NCI-H187 treated with DMSO at 0.1 percent for 48 hours (cell line): ENCODE data around the gene PHACTR2.
"Not testable (repeated sequence)": the region's sequence is repeated elsewhere in the genome, so short reads cannot be mapped to it uniquely, and the experiment has no call there.

ENCODE experiments used
- DNase-seq: peaks from one replicate; lab custom pipeline; 2025; lab: John Stamatoyannopoulos, UW

PHACTR2 gene

DNA sequence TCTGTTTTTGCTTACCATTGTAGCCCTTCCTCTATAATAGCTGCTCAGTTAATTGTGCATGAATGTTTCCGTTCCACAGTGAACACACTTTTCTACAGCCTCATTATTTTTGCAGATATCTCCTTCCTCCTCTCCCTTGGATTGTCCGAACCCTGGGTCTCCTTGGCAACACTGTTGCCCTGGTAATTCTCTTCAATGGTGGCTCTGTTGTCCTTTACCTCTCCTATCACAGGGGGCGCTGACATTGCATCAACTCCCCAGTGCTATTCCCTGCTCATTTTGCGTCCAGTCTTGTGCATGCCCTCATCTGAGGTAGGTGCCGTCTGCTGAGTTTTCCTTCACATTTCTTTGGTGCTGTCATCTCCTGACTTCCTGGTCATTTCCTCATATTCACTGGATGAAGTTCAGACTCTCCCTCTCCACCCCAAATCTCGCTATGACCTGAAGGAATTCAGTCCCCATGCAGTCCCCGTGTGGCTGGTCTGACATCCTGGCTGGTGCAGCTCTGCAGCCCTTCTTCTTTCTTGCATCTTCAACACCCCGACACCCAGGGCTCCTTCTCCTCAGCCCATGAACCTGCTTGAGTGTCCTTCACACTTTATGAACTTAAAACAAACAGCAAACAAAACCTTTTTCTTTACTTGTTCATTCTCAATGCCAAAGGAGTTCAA lies 21.1 kb downstream of the PHACTR2 start:
- no peak for DNase-seq

DNA sequence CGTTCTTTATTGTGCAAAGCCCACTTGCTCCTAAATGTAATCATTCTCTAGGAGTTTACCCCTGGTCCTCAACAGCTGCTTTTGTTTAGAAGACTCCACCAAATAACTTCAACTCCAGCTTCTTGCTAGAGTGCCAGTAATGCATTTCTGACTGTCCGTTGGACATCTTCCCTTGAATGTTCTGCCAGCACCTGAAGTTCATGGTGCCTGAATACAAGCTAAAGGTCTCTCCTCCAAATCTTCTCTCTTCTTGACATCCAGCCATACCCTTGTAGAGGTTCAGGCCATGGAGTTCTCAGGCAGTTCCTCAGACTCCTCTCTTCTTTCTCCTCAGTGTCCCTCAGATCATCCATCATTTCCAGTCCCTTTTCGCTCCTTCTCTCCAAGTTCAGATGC lies 21.7 kb downstream of the PHACTR2 start:
- no peak for DNase-seq

- no peak for DNase-seq
Observed at GRCh38 chr6:143700684-143701348, 23.1 kb downstream of the PHACTR2 start.

DNA sequence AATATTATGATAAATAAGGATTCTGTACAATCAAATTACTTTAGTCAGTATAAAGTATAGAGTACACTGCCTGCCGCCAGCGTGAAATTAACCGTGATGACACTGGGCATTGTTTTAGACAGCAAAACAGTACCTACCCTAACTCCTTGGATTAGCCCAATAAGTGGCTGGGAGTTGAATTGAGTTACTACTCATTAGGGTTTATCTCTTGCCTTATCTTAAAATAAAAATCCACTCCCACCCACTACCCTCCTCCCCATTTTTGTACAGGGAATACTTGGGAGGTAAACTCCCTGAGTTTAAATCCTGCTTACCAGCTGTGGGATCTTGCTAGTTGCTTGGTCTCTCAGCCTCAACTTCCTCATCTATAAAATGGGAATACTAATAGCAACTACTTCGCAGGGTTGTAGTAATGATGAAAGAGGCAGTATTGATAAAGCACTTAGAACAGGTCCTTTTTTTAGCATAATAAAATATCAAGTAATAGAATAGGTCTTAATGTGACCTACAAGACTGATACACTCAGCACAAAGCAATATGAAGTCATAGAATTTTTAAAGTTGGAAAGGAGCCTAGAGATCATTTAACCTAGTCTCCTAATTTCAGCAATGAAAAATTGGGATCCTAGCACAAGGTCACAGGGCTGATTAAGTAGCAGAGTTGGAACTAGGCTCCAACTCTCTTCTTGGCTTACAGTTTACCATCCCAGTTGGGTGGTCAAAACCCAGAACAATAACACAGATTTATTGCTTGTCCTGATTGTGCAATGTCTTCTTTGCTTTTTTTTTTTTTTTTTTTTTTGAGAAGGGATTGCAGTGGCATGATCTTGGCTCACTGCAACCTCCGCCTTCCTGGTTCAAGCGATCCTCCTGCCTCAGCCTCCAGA lies 23.8 kb downstream of the PHACTR2 start:
- no peak for DNase-seq

- DNase-seq: no peak
Observed at GRCh38 chr6:143705569-143705968, 27.8 kb downstream of the PHACTR2 start.

GRCh38 chr6:143707697-143708096 lies 29.9 kb downstream of the PHACTR2 start:
- no peak for DNase-seq

DNA sequence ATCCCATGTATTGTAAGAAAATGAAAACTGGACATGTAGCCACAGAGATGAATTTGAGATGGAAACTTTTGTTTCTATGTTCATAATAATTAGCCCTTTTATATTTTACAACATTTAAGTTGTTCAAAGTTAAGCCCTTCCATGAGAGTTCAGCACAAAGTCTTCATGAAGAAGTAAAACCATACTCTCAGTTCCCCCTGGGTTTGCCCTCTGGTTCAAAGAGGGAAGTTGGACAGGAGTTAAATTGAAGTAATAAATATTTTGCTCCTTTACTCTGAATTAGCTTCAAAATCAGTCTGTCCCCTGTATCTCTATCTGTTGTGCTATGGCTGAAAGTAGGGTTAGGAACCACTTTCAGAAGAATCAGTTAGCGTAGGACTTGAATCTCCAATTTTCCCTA lies 31.1 kb downstream of the PHACTR2 start:
- DNase-seq: no peak

DNA sequence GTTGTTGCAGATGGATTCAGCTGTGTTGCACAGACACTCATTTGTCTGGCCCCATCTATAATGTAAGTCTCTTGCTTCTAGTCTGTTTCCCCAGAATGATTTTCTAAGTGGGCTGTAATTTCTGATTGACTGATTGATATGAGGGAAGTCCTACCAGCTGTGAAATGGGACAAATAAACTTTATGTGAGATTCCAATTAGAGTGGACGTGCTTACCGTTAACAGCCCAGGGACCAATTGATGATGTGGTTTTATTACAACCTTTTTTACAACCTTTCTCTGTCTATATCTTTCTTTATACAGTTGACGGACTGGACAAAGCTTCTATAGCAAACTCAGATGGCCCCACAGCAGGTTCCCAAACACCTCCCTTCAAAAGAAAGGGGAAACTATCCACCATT lies 33.9 kb downstream of the PHACTR2 start:
- DNase-seq: no peak

DNA sequence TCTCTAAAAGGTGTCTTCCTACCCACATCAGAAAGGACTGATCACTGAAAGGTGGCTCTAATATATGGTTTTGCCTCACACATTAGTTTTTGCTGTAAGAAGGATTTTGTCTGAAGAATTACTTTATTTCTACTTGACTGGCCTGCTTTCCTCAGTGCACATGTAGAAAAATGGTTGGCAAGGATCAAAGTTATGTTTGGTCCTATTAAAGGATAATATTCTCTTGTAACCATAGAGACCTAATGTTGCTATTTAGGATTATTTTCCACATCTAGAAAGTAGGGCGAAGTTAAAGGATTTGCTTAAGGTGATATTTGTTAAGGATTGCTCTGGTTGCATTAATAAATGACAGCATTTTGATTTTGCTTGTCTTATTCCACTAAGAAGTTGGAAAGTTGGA lies 40.7 kb downstream of the PHACTR2 start:
- DNase-seq: no peak

DNA sequence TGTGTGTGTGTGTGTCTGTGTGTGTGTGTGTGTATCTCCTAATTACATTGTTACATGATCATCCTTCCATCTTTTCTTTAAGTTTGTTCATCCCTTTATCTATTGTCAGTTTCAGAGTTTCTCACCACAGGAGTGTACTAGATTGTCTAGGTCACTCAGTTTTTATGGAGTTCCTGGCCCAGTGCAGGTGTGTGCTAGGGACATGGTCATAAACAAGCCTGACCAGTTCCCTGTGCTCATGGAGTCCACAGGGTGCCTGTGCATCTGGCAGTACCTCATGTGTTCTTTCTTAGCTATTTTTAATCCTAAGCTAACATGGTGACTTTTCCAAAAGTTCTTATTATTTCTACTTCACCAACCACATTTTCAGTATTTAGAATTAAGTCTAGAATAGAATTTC lies 43.9 kb downstream of the PHACTR2 start:
- no peak for DNase-seq

- no peak for DNase-seq
Observed at GRCh38 chr6:143724876-143725275, 47.1 kb downstream of the PHACTR2 start.

DNA sequence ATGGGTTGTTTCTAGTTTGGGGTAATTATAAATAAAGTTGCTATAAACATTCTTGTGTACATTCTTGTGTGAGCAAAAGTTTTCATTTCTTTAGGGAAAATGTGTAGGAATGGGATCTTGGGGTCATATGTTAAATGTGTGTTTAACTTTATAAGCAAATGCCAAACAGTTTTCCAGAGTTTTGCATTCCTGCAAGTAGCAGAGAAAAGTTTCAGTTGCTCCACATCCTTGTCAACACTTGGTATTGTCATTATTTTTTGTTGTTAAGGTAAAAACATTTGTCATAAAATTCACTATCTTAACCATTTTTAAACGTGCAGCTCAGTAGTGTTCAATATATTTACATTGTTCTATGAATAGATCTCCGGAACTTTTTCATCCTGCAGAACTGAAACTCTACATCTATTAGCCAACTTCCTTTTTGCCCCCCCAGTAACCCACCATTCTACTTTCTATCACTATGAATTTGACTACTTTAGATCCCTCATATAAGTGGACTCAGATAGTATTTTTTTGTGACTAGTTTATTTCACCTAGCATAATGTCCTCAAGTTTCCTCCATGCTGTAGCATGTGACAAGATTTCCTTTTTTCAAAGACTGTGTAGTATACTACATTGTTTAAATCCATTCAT lies 48.4 kb downstream of the PHACTR2 start:
- DNase-seq: no peak

- DNase-seq: no peak
Observed at GRCh38 chr6:143727035-143727434, 49.3 kb downstream of the PHACTR2 start.

DNA sequence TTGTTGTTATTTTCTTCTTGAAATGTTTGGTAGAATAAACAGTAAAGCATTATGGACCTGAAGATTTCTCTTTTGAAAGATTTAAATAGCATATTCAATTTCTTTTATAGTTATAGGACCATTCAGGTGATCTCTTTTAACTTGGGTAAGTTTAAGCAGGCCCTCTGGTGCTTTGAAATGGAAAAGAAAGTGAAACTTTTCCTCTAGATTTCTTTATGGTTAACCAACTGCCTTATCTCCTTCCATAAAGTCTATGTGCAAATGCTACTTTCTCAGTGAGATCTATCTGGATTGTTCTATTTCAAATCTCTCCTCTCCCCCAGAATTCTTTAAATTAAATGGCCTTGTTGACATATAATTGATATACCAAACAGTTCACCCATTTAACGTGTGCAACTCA lies 54.0 kb downstream of the PHACTR2 start:
- no peak for DNase-seq

GRCh38 chr6:143732536-143732935 lies 54.8 kb downstream of the PHACTR2 start:
- DNase-seq: no peak

DNA sequence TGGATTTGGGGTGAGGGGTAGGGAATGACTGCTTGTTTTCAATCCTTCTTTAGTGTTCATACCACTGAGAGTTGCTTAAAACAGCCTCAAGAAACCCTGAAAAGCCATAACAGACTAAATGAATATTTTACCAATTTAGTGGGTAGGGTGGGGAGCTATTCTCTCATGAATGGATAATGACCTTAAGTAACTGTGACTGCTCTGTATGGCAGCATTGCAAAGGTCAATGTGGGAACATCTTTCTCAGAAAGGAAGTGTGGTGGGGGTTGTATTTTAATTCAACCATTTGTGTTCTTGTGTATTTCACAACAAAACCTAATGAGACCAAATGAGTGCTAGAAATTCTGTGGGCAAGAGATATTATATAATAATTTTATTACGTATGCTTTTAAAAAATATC lies 55.7 kb downstream of the PHACTR2 start:
- no peak for DNase-seq

GRCh38 chr6:143734641-143735063 lies 56.9 kb downstream of the PHACTR2 start:
- no peak for DNase-seq

- not testable (repeated sequence) for DNase-seq
Observed at GRCh38 chr6:143738072-143738690, 60.4 kb downstream of the PHACTR2 start.

DNA sequence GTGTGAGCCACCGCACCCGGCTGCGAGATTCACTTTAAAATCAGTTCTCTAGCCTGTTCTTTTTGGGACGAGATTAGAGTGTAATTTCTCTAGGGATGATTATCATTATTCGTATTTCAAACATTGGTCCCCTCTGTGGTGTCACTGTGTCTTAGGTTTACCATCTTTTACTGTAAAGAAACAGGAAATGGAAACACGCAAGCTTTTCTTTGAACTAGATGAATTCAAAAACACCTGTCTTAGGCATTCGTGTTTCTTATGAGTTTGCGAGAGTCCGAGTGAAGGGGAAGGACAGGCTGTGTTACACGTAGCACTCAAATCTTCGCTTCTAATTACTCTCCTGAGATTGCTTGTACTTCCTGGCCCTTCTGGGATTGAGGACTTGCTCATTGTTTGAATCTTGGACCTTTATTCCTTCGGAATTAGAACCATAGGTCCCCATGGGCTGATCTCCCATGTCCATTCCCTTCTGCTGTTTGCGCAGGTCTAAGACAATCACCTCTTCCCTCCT lies 61.6 kb downstream of the PHACTR2 start:
- DNase-seq: no peak

- DNase-seq: no peak
Observed at GRCh38 chr6:143740213-143740612, 62.4 kb downstream of the PHACTR2 start.

- no peak for DNase-seq
Observed at GRCh38 chr6:143741480-143741879, 63.7 kb downstream of the PHACTR2 start.
